GM12872 (cell line): ENCODE data around the gene BRSK2.

Experiments used
- TF ChIP-seq, protein P1 (sequence below): IDR thresholded peaks from 3 replicates; pipeline ENCODE4 v1.5.1; 2011; ENCODE audit warnings: low read depth, mild to moderate bottlenecking, low read length, moderate library complexity; ENCODE audit not compliant: insufficient read depth

Gene BRSK2

DNA sequence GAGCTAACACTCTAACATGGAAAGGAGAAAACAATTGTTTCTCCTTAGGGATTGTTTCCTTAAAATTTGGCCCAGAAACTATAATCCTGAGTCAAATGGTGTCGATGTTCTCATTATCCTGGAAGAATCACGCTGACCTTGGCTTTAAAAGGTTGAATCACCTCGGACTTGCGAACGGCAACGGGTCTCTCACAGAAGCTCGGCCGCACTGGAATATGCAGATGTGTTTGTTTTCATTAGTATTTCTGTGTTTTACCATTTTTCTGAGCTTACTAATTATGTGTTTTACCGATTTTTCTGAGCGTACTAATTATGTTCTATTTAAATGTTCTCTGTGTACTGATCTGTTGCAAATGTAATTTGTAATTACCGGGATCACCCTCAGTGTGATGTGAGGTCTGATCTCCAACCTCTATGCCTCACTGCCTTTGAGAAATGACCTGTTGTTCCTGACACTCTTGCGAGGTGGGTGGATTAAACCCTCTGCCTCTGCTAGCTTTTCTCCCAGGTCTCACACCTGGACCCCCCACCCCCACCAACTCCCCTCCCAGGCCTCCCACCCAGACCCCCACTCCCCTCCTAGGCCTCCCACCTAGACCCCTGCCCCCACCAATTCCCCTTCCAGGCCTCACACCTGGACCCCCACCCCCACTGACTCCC is 38.3 kb upstream of the BRSK2 start:
- TF ChIP-seq, protein P1, sequence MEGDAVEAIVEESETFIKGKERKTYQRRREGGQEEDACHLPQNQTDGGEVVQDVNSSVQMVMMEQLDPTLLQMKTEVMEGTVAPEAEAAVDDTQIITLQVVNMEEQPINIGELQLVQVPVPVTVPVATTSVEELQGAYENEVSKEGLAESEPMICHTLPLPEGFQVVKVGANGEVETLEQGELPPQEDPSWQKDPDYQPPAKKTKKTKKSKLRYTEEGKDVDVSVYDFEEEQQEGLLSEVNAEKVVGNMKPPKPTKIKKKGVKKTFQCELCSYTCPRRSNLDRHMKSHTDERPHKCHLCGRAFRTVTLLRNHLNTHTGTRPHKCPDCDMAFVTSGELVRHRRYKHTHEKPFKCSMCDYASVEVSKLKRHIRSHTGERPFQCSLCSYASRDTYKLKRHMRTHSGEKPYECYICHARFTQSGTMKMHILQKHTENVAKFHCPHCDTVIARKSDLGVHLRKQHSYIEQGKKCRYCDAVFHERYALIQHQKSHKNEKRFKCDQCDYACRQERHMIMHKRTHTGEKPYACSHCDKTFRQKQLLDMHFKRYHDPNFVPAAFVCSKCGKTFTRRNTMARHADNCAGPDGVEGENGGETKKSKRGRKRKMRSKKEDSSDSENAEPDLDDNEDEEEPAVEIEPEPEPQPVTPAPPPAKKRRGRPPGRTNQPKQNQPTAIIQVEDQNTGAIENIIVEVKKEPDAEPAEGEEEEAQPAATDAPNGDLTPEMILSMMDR, result no peak

DNA sequence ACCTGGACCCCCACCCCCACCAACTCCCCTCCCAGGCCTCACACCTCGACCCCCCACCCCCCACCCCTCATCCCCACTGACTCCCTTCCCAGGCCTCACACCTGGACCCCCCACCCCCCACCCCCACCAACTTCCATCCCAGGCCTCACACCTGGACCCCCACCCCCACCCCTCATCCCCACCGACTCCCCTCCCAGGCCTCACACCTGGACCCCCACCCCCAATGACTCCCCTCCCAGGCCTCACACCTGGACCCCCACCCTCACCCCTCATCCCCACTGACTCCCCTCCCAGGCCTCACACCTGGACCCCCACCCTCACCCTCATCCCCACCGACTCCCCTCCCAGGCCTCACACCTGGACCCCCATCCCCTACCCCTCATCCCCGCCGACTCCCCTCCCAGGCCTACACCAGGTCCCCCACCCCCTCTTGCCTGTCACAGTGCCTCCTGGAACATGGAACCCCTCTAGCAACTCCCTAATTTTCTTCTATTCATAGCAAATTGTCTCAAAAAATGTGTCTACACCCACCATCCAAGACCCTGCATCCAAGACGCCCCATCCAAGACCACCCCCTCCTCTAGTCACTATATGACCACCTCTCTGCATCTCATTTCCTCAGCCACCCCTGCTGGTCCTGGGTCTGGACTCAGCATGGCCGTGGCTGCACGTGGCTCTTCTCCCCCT is 36.9 kb upstream of the BRSK2 start:
- TF ChIP-seq, protein P1, result no peak

DNA sequence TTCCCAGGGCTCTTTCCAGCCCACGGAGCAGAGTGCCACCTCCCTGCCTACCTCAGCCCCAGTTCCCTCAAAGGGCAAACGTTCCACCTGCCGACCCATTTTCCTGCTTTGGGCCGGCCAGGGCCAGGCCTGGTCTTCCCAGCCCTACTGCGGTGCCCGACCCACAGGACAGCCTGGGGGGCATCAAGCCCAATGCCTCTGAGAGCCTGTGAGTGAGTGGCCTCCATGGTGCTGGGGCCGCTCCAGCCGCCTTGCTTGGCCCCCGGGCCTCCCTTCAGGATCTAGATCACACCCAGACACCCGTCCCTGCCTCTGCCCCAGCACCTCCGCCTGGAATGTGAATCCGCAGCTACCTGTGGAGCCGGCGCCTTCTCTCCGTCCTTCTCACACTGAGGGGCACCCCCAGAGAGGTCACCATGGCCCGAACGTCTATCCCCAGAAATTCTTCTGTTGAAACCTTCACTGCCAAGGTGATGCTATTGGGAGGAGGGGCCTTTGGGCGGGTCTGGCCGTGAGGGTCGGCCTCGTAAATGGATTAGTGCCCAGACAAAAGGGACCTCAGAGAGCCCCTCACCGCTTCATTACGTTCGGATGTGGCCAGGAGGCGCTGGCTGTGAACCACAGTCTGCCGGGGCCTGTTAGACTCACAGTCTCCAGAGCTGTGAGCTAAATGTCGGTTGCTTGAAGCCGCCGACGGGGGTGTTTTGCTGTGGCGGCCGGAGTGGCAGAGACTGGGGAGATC is 36.2 kb upstream of the BRSK2 start:
- TF ChIP-seq, protein P1, result no peak

DNA sequence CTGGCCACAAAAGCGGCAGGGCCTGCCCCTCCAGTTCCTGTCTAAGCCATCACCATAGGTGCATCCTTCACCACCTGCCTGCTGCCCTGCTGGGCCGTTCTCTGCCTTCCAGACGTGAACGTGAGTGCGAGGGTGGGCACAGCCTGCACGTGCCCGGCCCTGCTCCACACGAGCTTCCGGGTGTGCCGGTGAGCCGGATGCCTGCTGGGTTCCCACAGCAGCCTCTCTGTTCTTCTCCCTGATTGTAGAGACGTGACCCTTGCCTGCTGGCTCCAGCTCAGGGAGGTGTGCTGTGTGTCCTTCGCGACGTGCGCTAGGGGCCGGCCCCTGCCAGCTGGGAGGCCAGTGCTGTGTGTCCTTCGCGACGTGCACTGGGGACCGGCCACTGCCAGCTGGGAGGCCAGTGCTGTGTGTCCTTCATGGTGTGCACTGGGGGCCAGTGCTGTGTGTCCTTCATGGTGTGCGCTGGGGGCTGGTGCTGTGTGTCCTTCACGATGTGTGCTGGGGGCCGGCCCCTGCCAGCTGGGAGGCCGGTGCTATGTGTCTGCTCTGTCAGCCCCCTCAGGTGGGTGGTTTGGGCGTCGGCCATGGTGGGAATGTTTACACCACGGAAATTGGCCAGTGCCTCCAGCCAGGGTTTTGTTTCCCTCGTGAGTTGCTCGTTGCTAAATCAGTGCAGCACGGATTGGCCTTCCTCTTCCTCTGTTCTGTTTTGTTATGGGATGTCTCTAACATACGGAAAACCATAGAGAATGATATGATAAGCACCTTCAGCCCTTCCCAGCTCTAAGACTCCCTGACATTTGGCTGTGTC is 35.4 kb upstream of the BRSK2 start:
- TF ChIP-seq, protein P1, result no peak

DNA sequence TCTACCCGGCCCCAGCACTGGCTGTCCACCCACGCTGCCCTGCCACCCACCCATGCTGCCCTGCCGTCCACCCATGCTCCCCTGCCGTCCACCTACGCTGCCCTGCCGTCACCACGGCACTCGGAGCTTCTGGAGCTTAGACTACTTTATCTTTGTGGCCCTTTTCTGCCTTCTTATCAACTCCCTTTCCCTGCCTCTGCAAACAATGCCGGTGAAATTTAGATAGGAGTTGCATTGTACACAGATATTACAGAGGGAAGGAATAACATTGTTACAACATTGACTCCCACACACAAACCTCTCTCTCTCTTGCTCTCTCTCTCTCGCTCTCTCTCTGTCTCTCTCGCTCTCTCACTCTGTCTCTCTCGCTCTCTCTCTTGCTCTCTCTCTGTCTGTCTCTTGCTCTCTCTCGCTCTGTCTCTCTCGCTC is 33.7 kb upstream of the BRSK2 start:
- TF ChIP-seq, protein P1, result no peak

DNA sequence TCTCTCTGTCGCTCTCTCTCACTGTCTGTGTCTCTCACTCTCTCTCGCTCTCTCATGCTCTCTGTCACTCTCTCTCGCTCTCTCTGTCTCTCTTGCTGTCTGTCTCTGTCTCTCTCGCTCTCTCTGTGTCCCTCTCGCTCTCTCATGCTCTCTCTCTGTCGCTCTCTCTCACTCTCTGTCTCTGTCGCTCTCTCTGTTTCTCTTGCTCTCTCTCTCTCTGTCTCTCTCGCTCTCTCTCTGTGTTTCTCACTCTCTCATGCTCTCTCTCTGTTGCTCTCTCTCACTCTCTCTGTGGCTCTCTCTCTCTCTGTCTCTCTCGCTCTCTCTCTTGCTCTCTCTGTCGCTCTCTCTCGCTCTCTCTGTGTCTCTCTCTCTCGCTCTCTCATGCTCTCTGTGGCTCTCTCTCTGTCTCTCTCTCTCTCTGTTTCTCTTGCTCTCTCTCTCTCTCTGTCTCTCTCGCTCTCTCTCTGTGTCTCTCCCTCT is 33.2 kb upstream of the BRSK2 start:
- TF ChIP-seq, protein P1, result no peak
